ENCODE results near the gene GDI1.

Gene GDI1

GRCh38 chrX:154445776-154446175 is 8.8 kb downstream of the GDI1 start:
- Histone ChIP-seq H3K27ac (no peak overlapping the region), H3K79me2 (no peaks in the 10 kb centered on the region), H3K27me3 (ENCODE audit: control insufficient read depth, insufficient read depth, low read length) (no peaks in the 10 kb centered on the region), H2AFZ (no peak overlapping the region), H3K36me3 (ENCODE audit: control insufficient read depth, insufficient read depth, low read length) (no peaks in the 10 kb centered on the region), H3K9me3 (ENCODE audit: control insufficient read depth, low read length) (no peaks in the 10 kb centered on the region), H3K4me1 (peaks cover 3% of the 10 kb centered on the region), H3K4me2 (ENCODE audit: low read length) (no peak overlapping the region), H3K4me3 (ENCODE audit: low read depth, low read length) (no peak overlapping the region), H3K9ac (no peak overlapping the region)
- TF ChIP-seq CTCF (IDR thresholded peaks at IDR 0.05), result no peak

- Histone ChIP-seq H3K4me3 (ENCODE audit: low read depth, low read length) (no peak overlapping the region), H3K4me2 (ENCODE audit: low read length) (no peak overlapping the region), H3K79me2 (no peaks in the 10 kb centered on the region), H3K4me1 (peaks cover 3% of the 10 kb centered on the region), H3K36me3 (ENCODE audit: control insufficient read depth, insufficient read depth, low read length) (no peaks in the 10 kb centered on the region), H3K9ac (no peak overlapping the region), H2AFZ (no peak overlapping the region), H3K27me3 (ENCODE audit: control insufficient read depth, insufficient read depth, low read length) (no peaks in the 10 kb centered on the region), H3K27ac (no peak overlapping the region), H3K9me3 (ENCODE audit: control insufficient read depth, low read length) (no peaks in the 10 kb centered on the region)
- TF ChIP-seq CTCF (IDR thresholded peaks at IDR 0.05), result no peak
Measured at GRCh38 chrX:154446430-154446829, 9.5 kb downstream of the GDI1 start.

GRCh38 chrX:154448484-154448883 is 11.5 kb downstream of the GDI1 start:
- no peak for TF ChIP-seq CTCF (IDR thresholded peaks at IDR 0.05)
- no peaks in the 10 kb centered on the region for H3K27me3 ChIP-seq (ENCODE audit: control insufficient read depth, insufficient read depth, low read length)

GRCh38 chrX:154449618-154450017 is 12.7 kb downstream of the GDI1 start:
- no peaks in the 10 kb centered on the region for H3K79me2 ChIP-seq
- H3K4me1 ChIP-seq, result no peaks in the 10 kb centered on the region
- no peaks in the 10 kb centered on the region for H3K27me3 ChIP-seq (ENCODE audit: control insufficient read depth, insufficient read depth, low read length)
- no peak overlapping the region for H2AFZ ChIP-seq
- no peaks in the 10 kb centered on the region for H3K36me3 ChIP-seq (ENCODE audit: control insufficient read depth, insufficient read depth, low read length)
- H3K9me3 ChIP-seq (ENCODE audit: control insufficient read depth, low read length), result no peaks in the 10 kb centered on the region
- no peak overlapping the region for H3K27ac ChIP-seq
- H3K4me3 ChIP-seq (ENCODE audit: low read depth, low read length), result no peak overlapping the region
- no peak overlapping the region for H3K9ac ChIP-seq
- H3K4me2 ChIP-seq (ENCODE audit: low read length), result no peak overlapping the region
- no peak for TF ChIP-seq CTCF (IDR thresholded peaks at IDR 0.05)

More at GRCh38 chrX:154448484-154448883, 11.5 kb downstream of the GDI1 start:
- no peak overlapping the region for H2AFZ ChIP-seq
- H3K79me2 ChIP-seq, result no peaks in the 10 kb centered on the region
- no peak overlapping the region for H3K4me2 ChIP-seq (ENCODE audit: low read length)
- H3K4me1 ChIP-seq, result peaks cover under 1% of the 10 kb centered on the region
- H3K4me3 ChIP-seq (ENCODE audit: low read depth, low read length), result no peak overlapping the region
- no peak overlapping the region for H3K9ac ChIP-seq
- H3K36me3 ChIP-seq (ENCODE audit: control insufficient read depth, insufficient read depth, low read length), result no peaks in the 10 kb centered on the region
- no peaks in the 10 kb centered on the region for H3K9me3 ChIP-seq (ENCODE audit: control insufficient read depth, low read length)
- no peak overlapping the region for H3K27ac ChIP-seq

- H3K36me3 ChIP-seq (ENCODE audit: control insufficient read depth, insufficient read depth, low read length), result no peaks in the 10 kb centered on the region
Measured at GRCh38 chrX:154450312-154450711, 13.4 kb downstream of the GDI1 start.

More at GRCh38 chrX:154450312-154450711, 13.4 kb downstream of the GDI1 start:
- Histone ChIP-seq H3K9ac (no peak overlapping the region), H3K4me1 (no peaks in the 10 kb centered on the region), H2AFZ (no peak overlapping the region), H3K27ac (no peak overlapping the region), H3K4me3 (ENCODE audit: low read depth, low read length) (no peak overlapping the region), H3K79me2 (no peaks in the 10 kb centered on the region), H3K9me3 (ENCODE audit: control insufficient read depth, low read length) (no peaks in the 10 kb centered on the region), H3K27me3 (ENCODE audit: control insufficient read depth, insufficient read depth, low read length) (no peaks in the 10 kb centered on the region), H3K4me2 (ENCODE audit: low read length) (no peak overlapping the region)
- no peak for TF ChIP-seq CTCF (IDR thresholded peaks at IDR 0.05)
